ENCODE data around the gene PRKG1.

DNA sequence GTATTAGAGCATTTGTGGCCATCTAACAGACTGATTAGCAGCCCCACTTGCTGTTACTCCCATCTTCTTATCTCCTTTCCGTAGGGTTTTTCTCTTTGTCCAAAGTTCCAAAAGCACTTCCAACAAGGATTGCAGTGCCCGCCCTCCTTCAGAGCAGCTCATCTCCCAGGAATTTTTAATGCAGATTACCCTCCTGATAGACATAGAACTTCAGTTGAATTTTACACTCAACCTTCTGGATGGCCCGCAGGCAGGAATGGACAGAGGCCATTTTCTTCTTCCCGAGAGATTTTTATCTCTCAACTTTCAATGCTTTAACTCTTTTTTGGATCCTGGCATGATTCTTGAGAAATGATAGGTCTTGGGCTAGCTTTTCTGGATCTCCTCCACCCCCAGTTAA, 23.3 kb downstream of the PRKG1 start:
- TF ChIP-seq TCF7 (CRISPR knock-in tag; IDR thresholded peaks at IDR 0.05; ENCODE audit: low read depth) = no peak
- TF ChIP-seq, protein P1, sequence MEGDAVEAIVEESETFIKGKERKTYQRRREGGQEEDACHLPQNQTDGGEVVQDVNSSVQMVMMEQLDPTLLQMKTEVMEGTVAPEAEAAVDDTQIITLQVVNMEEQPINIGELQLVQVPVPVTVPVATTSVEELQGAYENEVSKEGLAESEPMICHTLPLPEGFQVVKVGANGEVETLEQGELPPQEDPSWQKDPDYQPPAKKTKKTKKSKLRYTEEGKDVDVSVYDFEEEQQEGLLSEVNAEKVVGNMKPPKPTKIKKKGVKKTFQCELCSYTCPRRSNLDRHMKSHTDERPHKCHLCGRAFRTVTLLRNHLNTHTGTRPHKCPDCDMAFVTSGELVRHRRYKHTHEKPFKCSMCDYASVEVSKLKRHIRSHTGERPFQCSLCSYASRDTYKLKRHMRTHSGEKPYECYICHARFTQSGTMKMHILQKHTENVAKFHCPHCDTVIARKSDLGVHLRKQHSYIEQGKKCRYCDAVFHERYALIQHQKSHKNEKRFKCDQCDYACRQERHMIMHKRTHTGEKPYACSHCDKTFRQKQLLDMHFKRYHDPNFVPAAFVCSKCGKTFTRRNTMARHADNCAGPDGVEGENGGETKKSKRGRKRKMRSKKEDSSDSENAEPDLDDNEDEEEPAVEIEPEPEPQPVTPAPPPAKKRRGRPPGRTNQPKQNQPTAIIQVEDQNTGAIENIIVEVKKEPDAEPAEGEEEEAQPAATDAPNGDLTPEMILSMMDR (IDR thresholded peaks at IDR 0.05) = no peak
- TF ChIP-seq, protein P2, sequence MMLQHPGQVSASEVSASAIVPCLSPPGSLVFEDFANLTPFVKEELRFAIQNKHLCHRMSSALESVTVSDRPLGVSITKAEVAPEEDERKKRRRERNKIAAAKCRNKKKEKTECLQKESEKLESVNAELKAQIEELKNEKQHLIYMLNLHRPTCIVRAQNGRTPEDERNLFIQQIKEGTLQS (CRISPR knock-in tag; conservative IDR thresholded peaks at IDR 0.05) = no peak
- TF ChIP-seq ETV6 (CRISPR knock-in tag; IDR thresholded peaks at IDR 0.05) = no peak
- TF ChIP-seq, protein P3, sequence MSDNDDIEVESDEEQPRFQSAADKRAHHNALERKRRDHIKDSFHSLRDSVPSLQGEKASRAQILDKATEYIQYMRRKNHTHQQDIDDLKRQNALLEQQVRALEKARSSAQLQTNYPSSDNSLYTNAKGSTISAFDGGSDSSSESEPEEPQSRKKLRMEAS (CRISPR knock-in tag; IDR thresholded peaks at IDR 0.05) = no peak
- no peak for TF ChIP-seq ZBTB21 (CRISPR knock-in tag; IDR thresholded peaks at IDR 0.05; ENCODE audit: borderline replicate concordance)
- TF ChIP-seq TEAD4 (CRISPR knock-in tag; IDR thresholded peaks at IDR 0.05) = no peak

Measured in WTC11 (cell line).